Activated CD4-positive, CD25-positive, alpha-beta regulatory T cell treated with anti-CD3 and anti-CD28 coated beads, Interleukin-2, amount 50 U/mL, for 16 hours (primary cell): Measurements from ENCODE around the gene RASEF.
"Not testable (repeated sequence)": the region's sequence is repeated elsewhere in the genome, so short reads cannot be mapped to it uniquely, and the experiment has no call there.

Experiments
- DNase-seq: peaks from one replicate; pipeline ENCODE4 v3.0.0-alpha.2; 2020; ENCODE audit warnings: low read depth, low spot score

RASEF gene

GRCh38 chr9:83062651-83063527 lies at the start of gene RASEF:
Gene RASEF (minus strand): TSS chr9:83063142. CDS start chr9:83062867, 275 bp downstream.
- DNase-seq: no peak

- DNase-seq: no peak
These were observed 48.2 kb upstream of the RASEF start for GRCh38 chr9:83111169-83111568.

GRCh38 chr9:83109296-83109695 lies 46.4 kb upstream of the RASEF start:
- no peak for DNase-seq

- no peak for DNase-seq
These were observed 45.3 kb upstream of the RASEF start for GRCh38 chr9:83108208-83108607.

DNA sequence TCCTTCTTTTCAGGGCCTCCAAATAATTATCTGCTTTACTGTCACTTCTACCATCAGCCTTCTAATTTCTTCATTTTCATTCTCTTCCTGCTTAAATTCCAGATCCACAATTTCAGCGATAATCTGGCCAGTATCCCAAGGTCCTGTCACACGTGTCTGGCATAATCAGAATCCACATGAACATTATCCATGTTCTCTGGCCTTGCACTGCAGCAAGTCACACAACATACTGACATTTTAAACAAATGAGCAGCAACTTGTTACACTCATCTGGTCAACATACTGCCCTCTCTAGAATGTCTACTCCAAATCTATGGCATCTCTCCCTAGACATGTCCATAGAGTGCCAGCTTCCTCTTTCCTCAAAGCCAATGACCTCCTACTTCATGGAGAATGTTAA lies 43.8 kb upstream of the RASEF start:
- DNase-seq: no peak

GRCh38 chr9:83106263-83106662 lies 43.3 kb upstream of the RASEF start:
- DNase-seq: no peak

GRCh38 chr9:83097633-83098032 lies 34.7 kb upstream of the RASEF start:
- no peak for DNase-seq

GRCh38 chr9:83093311-83093710 lies 30.4 kb upstream of the RASEF start:
- DNase-seq: not testable (repeated sequence)

DNA sequence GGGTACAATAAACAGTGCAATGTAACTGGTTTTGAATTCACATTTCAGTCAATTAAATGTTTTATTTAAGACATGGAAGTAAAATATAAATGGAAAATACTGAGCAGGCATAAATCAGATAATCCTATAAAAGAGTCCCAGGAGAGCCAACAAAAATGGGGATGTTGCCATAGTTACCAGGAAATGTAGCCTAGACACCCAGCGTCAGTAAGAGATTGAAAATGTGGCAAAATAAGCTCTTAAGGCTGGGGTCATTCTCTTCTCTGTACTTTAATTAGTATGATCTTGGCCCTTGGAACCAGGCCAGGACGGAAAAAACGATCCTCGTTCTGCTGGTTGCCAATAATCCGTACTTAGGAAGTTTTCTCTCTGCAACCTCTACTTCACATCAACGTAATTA lies 18.9 kb upstream of the RASEF start:
- no peak for DNase-seq

- no peak for DNase-seq
These were observed 18.1 kb upstream of the RASEF start for GRCh38 chr9:83081010-83081409.

DNA sequence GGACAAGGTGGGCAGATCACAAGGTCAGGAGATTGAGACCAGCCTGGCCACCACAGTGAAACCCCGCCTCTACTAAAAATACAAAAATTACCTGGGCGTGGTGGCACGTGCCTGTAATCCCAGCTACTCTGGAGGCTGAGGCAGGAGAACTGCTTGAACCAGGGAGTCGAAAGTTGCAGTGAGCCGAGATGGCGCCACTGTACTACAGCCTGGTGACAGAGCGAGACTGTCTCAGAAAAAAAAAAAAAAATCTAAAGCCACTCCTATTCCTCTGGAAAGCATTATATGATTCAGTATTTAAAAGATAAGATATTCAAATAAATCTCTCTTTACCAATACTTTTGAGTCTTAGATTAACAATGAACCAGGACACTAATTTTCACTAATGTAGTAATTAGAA lies 13.0 kb upstream of the RASEF start:
- not testable (repeated sequence) for DNase-seq

GRCh38 chr9:83072498-83072897 lies 9.6 kb upstream of the RASEF start:
- not testable (repeated sequence) for DNase-seq

- no peak for DNase-seq
These were observed 8.7 kb upstream of the RASEF start for GRCh38 chr9:83071626-83072025.

DNA sequence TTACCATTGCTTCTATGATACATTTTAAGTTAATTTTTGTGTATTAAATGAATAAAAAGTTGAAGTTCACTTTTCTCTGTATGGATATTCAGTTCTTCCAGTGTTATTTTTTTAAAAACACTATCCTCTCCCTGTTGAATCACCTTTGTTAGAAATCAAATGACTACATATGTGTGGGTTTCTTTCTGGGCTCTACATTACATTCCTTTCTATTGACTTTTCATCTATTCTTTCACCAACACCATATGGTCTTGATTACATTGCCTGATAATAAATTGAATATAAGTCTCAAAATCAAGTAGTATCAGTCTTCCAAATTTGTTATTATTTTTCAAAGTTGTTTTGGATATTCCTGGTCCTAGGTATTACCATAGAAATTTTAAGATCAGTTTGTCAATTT lies 7.3 kb upstream of the RASEF start:
- no peak for DNase-seq

DNA sequence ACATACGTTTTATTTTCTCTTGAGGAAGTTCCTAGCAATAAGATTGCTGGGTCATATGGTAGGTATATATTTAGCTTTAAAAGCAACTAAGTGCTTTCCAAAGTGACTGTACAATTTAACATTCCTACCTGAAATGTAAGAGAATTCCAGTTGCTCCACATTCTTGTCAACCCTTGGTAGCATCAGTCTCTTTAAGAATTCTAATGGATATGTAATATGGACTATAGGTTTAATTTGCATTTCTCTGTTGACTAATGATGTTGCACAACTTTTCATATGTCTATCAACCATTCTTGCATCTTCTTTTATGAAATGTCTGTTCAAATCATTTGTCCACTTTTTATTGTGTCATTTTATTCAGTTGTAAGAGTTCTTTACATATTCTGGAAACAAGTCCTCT lies 6.7 kb upstream of the RASEF start:
- DNase-seq: no peak

DNA sequence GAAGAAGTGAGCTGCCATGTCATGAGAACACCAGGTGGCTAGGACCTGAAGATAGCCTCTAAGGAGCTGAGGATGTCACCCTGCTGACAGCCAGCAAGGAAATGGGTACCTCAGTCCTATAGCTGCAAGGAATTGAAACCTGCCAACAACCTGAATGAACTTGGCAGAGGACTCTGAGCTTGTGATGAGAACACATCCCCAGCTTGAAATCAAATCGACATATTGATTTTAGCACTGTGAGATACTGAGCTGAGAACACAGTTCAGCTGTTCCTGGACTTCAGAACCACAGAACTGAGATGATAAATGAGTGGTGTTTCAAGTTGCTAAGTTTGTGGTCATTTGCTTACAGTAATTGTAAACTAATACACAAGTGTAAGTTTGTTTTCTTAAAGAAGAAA lies 5.5 kb upstream of the RASEF start:
- DNase-seq: no peak

DNA sequence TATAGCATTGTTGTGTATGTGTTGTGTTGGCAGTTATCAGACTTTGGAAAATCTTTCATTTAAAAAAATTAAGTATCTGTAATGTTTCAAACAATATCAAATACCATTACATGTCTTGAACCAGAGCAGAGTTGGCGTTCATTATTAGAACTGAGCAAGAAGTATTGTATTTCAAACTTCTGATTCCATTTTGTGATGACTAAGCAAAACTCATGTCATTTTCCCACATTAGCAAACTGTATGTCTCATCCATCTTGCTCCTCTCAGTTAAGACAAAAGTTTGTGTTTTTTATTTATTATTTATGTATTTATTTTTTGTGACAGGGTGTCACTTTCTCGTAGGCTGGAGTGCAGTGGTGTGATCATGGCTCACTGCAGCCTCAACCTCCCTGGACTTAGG lies 4.6 kb upstream of the RASEF start:
- no peak for DNase-seq

GRCh38 chr9:83066771-83067170 lies 3.8 kb upstream of the RASEF start:
- no peak for DNase-seq

DNA sequence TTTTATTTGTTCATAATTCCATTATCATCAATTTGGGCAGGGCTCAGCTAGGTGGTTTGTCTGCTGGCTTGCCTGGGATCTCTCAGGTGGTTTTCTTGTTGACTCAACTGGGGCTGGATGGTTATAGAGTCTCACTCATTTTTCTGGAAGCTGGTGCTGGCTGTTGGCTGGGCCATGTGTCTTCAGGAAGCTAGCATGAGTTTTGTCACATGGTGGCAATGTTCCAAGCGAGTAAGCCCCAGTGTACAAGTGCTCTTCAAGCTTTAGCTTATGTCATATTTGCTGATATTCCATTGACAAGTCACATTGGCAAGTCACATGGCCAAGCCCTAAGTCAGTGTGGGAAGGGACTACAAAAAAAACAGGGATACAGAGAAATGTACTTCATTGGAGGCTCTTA lies 2.3 kb upstream of the RASEF start:
- DNase-seq: no peak

GRCh38 chr9:83061990-83062650 lies 822 bp downstream of the RASEF start:
- no peak for DNase-seq

DNA sequence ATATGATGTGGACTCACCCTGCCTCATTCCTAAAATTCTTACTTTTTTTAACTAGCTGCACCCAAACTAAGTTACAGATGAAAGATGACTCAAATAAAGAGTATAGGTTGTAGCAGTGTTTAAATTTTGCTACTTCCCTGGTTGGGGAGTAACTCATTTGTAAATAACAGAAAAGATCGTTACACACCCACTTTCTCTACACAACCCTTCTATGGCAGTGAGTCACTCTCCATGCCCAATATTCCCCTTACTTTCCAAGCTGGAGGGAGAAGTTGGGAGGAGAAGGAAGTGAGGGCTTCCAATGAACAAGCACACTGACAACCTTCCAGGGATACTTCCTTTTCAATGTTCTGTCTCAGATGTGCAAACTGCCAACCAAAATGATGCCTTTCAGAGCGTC lies 1.9 kb downstream of the RASEF start:
- DNase-seq: no peak

- DNase-seq: no peak
These were observed 2.4 kb downstream of the RASEF start for GRCh38 chr9:83060556-83060955.

DNA sequence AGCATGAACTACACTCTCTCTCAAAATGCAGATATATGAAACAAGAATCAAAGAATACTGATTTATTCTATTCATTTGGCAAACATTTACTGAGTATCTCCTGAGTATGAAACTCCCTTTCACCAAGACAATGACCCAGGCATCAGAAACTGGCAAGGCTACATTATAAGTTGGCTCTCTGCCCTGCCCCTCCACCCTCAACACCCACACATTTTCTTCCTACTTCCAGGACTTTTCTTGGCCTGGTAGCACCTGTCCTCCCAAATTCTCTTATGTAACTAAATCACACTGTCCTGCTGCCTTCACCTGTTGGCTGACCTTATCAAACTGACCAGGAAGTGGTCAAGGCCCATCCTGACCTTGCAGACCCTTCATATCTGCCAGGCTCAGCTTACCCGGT lies 3.5 kb downstream of the RASEF start:
- no peak for DNase-seq
